Skin of body (tissue), 2 donors: ENCODE data around the gene KIAA1755. TPM values are rescaled to one million over a fixed set of nuclear protein-coding genes. Genes with fewer than 3 reads are reported as not detected.
A peak's percentile ranks its signal among the peaks of the same experiment; 100 is the strongest.
"Not testable (repeated sequence)": the region's sequence is repeated elsewhere in the genome, so short reads cannot be mapped to it uniquely, and the experiment has no call there.

Experiments
- DNase-seq: peaks from one replicate; lab custom pipeline; 2025; lab: John Stamatoyannopoulos, UW
- total RNA-seq: library from RNA; depleted of rRNA; stranded (reverse); fragments of >200 nt; gene quantifications from one replicate; pipeline ENCODE4 v1.2.3, GENCODE V29; 2014

The KIAA1755 gene
- total RNA-seq, 1 donor from 2014 or later, result 1.3 TPM

GRCh38 chr20:38267901-38268514 is 7.5 kb upstream of the KIAA1755 start:
- DNase-seq, result no peak

- no peak for DNase-seq
Observed at GRCh38 chr20:38267296-38267695, 6.8 kb upstream of the KIAA1755 start.

GRCh38 chr20:38266426-38266825 is 5.9 kb upstream of the KIAA1755 start:
- no peak for DNase-seq

- no peak for DNase-seq
Observed at GRCh38 chr20:38262931-38263330, 2.4 kb upstream of the KIAA1755 start.

- no peak for DNase-seq
Observed at GRCh38 chr20:38261054-38261390, 487 bp upstream of the KIAA1755 start.

DNA sequence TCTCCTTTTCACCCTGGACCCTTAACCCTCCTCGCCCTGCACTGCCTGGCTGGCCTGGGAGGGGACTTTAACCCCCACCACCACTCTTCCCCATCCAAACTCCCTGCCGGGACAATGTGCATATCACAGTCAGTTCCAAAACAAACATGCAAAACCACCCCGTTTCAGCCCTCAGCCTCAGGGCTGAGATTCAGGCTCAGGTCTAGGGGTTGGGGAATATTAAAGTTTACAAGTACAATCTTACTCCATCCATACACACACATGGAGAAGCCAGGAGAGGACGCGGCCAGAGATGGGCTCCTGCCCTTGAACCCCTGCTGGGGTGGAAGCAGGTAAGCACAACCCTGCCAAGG is 534 bp downstream of the KIAA1755 start:
- no peak for DNase-seq

- DNase-seq, result no peak
Observed at GRCh38 chr20:38258545-38259215, 1.9 kb downstream of the KIAA1755 start.

DNA sequence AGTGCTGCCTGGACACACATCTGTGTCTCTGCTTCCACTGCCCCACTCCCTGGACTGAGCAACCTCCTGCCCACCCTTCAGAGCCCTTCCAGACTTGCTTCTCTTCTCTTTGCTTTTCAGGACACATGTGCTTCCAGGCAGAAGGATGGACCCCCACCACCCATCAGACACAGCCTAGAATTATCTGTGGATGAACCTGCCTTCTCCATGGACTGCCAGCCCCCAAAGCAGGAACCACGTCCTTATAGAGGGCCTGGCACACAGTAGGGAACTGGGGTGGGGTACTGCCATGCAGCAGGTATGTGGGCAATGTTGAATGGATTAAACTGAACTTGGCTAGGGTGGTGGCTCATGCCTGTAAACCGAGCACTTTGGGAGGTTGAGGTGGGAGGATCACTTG is 3.6 kb downstream of the KIAA1755 start:
- DNase-seq, result no peak

DNA sequence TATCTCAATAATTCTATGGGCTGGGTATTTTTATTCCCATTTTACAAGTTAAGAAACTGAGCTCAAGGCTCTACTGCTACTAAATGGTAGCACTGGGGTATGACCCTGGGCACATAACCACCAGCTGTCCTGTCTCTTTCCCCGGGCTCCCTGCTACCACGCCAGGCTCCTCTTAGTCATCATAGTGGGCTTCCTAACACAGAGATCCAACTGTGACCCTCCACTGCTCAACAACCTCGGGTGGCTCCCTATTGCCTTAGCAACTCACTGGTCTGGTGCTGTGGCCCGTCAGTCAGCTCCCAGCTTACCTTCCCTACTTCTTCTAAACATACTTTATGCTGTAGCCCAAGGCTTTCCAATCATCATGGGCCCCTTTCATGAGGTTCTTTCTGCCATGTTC is 4.5 kb downstream of the KIAA1755 start:
- DNase-seq, result no peak

GRCh38 chr20:38255393-38255792 is 5.1 kb downstream of the KIAA1755 start:
- DNase-seq, result no peak

DNA sequence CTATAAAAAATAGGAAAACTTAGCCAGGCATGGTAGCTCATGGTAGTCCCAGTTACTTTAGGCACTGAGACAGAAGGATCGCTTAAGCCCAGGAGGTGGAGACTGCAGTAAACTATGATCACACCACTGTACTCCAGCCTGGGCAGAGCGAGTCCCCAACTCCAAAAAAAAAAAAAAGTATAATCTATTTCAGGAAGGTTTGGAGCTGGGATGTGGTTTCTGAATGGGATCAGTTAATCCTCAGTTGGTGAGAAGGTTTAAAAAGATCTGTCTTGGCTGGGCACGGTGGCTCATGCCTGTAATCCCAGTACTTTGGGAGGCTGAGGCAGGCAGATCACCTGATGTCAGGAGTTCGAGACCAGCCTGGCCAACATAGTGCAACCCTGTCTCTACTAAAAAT is 5.9 kb downstream of the KIAA1755 start:
- DNase-seq, result not testable (repeated sequence)

DNA sequence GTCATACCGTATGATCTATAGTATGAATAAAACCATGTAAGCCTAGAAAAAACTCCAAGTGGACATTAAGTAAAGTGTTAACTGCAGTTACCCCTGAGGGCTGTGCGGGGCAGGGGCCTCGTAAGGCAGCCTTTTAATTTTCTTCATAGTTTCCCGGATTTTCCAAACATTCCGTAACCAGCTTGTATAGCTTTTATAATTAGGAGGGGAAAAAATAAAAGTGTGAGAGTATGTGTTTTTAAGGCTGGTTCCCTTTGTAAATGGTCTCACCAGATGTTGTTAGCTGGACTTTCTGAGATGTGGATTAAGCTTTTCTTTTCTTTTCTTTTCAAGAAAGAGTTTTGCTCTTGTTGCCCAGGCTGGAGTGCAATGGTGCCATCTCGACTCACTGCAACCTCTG is 7.0 kb downstream of the KIAA1755 start:
- DNase-seq, result no peak

GRCh38 chr20:38252292-38253288 is 7.9 kb downstream of the KIAA1755 start:
- DNase-seq, result no peak

DNA sequence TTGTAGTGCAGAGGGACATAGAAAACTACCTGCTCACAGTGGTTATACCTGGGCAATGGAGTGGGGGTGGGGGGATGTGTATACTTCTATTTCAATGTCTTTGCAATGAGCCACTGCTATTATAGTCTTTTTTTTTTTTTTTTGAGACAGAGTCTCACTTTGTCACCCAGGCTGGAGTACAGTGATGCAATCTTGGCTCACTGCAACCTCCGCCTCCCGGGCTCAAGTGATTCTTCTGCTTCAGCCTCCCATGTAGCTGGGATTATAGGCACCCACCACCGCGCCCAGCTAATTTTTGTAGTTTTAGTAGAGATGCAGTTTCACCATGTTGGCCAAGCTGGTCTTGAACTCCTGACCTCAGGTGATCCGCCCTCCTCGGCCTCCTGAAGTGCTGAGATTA is 9.1 kb downstream of the KIAA1755 start:
- DNase-seq, result not testable (repeated sequence)

GRCh38 chr20:38250609-38251008 is 9.9 kb downstream of the KIAA1755 start:
- DNase-seq, result no peak

GRCh38 chr20:38249536-38250310 is 10.8 kb downstream of the KIAA1755 start:
- no peak for DNase-seq

DNA sequence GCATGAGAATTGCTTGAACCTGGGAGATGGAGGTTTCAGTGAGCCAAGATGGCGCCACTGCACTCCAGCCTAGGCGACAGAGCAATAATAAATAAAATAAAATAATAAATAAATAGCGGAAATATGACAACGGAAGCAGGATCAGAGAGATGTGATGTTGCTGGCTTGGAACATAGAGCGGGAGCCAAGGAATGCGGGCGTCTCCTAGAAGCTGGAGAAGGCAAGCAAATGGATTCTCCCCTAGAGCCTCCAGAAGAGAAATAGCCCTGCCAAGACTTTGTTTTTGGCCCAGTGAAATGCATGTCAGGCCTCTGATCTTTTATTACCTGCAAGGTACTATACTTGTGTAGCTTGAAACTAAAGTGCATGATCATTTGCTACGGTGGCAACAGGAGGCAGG is 12.4 kb downstream of the KIAA1755 start:
- peak; percentile 36 for DNase-seq

- DNase-seq, result not testable (repeated sequence)
Observed at GRCh38 chr20:38247725-38248124, 12.8 kb downstream of the KIAA1755 start.

DNA sequence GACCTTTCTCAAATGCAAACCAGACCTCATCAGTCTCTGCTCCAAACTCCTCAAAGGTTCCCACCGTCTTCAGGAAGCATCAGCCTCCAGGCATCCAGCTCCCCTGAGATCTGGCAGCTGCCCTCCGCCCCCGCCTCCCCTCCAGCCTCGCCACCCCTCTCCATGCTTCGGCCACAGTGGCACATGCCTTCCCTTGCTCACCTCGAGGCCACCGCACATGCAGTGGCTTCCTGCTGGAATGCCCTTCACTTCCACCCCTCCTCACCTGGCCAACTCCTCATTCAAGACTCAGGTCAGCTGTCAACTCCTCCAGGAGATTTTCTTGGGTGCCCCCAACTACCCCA is 13.4 kb downstream of the KIAA1755 start:
- no peak for DNase-seq

DNA sequence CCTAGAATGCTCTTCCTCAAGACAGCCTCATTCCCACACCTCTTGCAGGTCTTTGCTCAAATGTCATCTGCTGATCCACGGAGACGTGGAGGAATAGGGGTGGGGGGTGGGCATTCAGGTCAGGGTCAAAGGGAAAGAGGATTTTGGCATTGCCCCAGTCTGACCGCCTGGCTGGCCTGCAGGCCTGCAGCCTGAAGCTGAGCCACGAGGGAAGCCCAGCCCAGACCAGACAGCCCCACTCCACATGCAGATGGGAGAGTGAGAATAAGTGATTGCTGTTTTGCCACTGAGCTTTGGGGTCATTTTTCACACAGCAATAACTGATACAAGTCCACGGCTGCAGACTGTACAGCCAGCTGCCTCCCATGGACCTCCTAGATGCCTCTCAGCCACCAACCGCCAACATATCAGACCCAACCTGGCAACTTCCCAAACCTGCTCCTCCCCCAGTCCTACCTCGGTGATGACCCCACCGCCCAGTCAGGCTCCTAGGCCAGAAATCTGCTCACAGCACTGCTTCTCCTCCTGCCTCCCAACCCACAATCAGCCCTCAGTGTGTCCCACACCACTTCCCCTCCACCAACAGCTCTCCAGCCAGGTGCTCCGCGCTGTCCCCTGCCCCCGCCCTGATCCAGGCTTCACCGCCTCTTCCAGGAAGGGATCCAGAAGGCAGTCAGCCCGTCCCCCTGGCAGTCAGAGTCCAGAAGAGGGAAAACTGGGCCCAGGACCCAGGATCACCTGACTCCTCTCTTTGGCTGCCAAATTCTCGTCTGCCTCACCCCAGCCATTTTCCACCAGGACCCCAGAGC is 14.0 kb downstream of the KIAA1755 start:
- no peak for DNase-seq

- no peak for DNase-seq
Observed at GRCh38 chr20:38245753-38246152, 14.8 kb downstream of the KIAA1755 start.
